ENCODE measurements around the gene UACA.

DNA sequence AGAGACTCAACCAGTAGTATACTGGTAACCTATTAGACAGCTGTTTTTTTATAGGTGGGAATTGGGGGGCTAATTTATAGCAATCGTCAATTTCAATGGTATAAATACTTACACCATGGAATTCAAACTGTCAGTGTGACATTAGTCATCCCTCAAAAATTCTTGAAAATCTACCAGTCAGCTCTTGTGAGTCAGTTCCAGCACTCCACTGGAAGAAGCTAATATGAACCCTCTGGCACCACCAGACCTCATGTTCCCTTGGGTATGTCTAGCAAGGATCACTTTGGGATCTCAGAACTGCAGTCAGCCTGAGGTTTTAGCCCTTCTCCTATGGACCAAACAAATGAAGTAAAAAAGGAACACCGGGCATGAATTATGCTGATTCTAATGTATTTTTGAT lies 11.8 kb upstream of the UACA start:
- no peak for TF ChIP-seq CREM (CRISPR knock-in tag; IDR thresholded peaks at IDR 0.05)
- TF ChIP-seq, protein P1, sequence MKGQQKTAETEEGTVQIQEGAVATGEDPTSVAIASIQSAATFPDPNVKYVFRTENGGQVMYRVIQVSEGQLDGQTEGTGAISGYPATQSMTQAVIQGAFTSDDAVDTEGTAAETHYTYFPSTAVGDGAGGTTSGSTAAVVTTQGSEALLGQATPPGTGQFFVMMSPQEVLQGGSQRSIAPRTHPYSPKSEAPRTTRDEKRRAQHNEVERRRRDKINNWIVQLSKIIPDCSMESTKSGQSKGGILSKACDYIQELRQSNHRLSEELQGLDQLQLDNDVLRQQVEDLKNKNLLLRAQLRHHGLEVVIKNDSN (CRISPR knock-in tag; IDR thresholded peaks at IDR 0.05) = no peak
- no peak for TF ChIP-seq CTCF (IDR thresholded peaks at IDR 0.05)
- TF ChIP-seq, protein P2, sequence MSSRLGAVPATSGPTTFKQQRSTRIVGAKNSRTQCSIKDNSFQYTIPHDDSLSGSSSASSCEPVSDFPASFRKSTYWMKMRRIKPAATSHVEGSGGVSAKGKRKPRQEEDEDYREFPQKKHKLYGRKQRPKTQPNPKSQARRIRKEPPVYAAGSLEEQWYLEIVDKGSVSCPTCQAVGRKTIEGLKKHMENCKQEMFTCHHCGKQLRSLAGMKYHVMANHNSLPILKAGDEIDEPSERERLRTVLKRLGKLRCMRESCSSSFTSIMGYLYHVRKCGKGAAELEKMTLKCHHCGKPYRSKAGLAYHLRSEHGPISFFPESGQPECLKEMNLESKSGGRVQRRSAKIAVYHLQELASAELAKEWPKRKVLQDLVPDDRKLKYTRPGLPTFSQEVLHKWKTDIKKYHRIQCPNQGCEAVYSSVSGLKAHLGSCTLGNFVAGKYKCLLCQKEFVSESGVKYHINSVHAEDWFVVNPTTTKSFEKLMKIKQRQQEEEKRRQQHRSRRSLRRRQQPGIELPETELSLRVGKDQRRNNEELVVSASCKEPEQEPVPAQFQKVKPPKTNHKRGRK (CRISPR knock-in tag; IDR thresholded peaks at IDR 0.05; ENCODE audit: borderline replicate concordance) = no peak
- TF ChIP-seq ZNF138 (CRISPR knock-in tag; conservative IDR thresholded peaks at IDR 0.05) = no peak
